ENCODE results near the gene ELMOD3.
"Not testable (repeated sequence)": the region's sequence is repeated elsewhere in the genome, so short reads cannot be mapped to it uniquely, and the experiment has no call there.

ELMOD3 gene

DNA sequence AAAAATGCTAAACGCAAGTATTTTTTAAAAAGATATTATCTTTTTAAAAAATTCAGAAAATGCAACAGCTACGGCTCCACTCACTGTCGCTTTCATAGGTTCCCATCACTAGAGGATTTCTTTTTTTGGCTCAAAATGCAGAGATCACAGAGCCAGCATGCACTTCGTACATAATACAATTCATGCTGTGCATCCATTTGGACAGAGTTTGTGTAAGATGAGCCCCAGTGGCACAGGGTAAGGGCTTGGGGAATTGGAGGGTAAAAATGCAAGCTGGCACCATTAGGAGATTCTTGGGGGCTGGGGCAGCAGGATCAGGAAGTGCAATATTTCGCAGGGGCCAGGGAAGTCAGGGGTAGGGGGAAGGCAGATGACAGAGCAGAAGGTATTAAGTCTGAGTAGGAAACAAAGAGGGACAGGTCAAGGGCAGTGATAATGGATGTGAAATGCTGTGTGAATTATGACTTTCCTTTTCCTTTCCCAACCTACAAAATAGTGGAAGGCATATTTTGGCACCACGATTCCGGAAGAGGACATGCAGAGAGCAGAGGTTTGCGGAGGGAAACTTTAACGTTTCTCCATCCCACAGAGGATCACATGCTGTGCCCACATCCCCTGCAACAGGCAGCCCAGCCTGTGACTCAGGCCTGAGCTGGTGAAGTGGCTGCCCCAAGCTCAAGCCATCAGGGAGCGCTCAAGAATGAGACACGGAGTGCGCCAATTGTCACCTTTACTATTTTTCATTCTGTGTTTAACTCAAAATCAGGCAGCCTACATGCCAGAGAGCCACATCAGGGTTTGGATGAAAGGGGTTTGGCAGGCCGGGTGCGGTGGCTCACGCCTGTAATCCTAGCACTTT, 50.9 kb downstream of the ELMOD3 start:
- peak; percentile 81 for DNase-seq

DNA sequence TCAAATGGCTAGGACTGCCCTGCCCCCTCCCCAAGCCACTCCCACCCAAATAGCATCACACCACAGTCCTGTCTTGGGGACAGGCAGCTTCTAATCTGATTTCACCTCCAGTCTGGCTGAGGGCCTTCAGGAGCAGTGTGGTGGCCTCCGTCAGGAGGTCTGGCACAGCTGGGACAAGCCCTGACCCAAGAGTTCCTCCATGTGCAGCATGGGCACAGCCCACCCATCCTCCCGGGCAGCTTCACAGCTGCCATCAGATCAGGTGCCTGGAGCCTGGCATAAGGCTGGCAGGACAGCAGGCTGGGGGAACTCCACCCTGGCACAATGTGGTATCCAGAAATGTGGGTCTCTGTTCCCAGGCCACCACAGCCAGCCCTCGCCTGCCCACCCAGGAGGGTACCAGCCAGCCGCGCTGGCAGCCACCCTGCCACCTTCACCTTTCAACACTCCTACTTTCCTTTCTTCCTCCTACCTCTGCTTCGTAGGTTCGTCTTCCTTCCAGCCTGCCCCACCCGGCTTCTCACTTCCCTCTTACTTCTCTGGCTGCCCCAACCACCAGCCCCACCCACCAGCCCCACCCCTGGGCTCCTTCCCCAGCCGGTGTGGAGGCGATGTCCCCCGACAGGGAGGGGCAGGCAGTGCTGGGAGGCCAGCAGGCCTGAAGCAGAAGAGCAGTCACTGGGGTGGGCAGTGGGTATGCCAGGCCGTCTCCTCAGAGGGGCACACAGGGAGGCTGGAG, 55.4 kb downstream of the ELMOD3 start, which contains the start of gene CAPG:
Gene CAPG, minus strand, starts transcription at position 522 of the 739 bp plus-strand sequence. CDS start 8,221 bp downstream, outside the sequence.
- DNase-seq: peak; percentile 45

DNA sequence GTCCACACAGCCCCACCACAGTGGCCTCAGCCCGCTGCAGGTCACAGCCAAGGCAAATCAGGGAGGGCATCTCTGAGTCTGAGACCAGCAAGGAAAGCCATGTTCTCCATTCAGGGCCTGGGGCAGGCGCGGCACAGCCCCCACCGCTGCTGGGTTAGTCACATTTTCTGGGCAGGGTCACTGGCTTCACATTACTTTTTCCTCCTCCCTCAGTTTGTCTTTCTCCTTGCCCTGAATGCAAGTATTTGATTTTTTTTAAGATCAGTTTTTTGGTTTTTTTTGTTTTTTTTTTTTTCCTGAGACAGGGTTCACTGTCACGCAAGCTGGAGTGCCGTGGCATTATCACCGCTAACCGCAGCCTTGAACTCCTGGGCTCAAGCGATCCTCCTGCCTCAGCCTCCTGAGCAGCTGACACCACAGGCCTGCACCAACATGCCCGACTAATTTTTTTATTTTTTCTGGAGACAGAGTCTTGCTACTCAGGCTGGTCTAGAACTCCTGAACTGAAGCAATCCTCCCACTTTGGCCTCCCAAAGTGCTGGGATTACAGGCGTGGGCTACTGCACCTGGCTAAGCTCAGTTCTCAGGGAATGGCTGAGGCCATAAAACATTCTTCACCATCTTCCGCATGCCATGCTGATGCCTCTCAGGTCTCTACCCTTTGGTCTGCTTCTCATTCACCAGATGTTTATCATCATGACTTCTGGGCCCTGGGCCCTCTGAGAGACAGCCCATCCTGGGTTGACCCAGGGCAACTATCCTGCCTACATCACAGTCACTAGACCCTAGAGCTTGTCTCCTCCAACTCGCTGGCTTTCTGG, 56.2 kb downstream of the ELMOD3 start:
- DNase-seq: no peak

DNA sequence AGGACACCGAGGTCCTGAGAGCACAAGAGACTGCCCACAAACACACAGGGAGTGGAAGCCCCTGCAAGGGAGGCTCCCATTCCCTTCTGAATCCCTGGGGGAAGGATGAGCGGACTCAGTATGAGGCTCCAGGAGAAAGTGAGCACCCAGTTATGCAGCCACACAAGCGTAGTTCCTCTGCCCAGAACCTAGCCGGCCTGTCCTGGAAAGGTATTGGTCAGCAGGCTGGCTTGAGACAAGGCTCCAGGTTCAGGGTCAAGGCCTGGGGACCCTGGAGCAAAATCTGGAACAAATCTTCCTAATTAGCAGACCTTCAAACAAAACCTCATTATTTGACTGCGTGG, 56.8 kb downstream of the ELMOD3 start:
- no peak for DNase-seq

DNA sequence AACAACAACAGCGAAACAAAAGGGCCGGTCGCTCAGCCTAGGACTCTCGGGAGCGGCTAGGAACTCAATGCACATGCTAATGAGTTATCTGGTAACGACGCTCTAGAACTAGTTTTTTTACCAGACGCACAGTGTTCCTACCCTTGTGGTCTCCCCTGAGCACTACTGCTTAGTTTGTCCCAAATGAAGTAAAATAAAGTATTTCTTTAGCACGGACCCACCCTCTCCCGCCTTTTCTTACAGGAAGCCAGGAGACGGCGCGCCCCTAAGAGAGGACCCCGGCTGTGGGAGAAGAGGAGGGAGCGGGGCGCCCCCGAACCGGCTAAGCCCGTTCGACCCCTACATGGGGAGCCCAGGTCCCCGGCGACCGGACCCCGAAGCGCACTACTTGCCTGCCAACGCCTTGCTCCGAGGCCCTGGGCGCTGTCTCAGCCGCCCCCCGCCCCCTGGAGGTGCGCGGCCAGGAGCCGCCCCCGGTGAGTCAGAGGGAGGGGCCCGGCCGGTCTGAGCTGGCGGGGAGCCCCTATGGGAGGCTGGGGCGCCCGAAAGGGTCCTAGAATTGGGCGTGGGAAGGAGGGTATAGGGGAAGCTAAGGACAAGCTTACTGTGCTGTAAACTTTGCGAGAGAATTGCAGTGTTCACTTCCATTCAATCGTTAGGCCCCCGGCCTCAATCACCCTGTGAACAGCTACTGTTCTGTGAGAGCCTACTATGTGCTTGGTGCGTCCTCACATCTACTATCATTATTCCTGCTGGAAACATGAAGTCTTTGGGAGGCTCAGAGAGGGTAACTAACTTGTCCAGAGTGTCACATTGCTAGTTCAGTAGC, 59.2 kb downstream of the ELMOD3 start:
- no peak for DNase-seq

DNA sequence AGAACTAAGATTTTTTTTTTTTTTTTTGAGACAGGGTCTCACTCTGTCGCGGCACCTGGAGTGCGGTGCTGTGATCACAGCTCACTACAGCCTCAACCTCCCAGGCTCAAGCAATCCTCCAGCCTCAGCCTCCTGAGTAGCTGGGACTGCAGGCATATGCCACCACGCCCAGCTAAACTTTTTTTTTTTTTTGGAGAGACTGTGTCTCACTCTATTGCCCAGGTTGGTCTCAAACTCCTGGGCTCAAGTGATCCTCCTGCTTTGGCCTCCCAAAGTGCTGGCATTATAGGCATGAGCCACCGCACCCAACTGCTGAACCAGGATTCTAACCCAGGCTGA, 59.8 kb downstream of the ELMOD3 start:
- DNase-seq: not testable (repeated sequence)

DNA sequence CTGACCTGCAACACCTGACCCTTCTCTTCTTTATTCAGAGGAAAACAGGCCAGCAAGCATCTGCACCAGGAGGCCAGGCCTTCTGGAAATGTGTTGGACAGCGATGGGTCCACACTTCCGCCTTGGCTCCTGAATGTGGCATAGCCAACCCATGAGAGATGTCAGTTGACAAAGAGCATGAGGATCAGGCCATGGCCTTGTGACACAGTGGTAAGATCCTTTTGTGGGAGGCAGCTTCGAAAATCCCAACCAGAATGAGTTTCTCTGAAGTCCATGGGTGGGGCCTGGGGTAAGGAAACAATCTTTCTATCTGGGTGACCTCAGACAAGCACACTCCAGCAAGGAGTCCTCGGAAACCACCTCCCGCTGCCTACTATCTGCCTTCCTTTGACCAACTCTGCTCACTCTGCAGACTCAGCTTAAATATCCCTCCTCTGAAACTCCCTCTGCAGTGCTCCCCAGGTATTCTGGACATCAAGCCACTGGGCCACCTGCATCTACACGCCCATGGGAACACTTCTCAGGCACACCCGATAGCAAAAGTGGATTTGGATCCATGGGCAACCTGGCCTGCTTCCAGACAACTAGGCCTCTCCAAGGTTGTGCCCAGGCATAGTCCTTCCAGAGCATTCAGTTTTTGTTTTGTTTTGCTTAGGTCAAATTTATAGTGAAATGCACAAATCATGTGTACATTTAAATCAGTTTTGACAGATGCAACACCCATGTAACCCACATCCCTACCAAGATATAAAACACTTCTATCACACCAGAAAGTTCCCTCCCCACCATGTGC, 60.4 kb downstream of the ELMOD3 start:
- DNase-seq: no peak

DNA sequence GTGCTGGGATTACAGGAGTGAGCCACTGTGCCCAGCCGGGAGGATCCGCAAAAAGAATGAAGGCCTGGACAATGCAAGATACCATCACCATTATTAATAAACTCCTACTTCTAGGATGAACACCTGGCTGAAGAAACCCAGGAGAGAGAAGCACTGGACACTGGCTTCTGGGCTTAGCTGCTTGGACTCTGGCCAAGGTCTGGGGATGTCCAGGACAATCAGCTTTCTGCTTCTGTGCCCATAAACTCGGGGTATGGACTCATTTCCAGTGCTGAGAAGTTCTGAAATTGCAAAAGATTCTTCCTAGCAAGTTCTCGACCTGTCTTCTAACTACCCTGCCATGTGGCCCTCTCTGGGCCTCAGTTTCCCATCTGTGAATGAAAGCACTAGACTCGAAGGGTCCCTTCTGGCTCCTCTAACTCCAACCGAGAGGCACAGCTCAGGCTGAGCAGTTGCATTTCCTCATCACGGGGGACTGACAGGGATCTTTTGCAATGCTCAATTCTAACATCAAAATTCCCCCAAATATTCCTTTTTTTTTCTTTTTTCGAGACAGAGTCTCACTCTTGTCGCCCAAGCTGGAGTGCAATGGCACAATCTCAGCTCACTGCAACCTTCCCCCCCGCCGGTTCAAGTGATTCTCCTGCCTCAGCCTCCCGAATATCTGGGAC, 61.5 kb downstream of the ELMOD3 start:
- DNase-seq: no peak

DNA sequence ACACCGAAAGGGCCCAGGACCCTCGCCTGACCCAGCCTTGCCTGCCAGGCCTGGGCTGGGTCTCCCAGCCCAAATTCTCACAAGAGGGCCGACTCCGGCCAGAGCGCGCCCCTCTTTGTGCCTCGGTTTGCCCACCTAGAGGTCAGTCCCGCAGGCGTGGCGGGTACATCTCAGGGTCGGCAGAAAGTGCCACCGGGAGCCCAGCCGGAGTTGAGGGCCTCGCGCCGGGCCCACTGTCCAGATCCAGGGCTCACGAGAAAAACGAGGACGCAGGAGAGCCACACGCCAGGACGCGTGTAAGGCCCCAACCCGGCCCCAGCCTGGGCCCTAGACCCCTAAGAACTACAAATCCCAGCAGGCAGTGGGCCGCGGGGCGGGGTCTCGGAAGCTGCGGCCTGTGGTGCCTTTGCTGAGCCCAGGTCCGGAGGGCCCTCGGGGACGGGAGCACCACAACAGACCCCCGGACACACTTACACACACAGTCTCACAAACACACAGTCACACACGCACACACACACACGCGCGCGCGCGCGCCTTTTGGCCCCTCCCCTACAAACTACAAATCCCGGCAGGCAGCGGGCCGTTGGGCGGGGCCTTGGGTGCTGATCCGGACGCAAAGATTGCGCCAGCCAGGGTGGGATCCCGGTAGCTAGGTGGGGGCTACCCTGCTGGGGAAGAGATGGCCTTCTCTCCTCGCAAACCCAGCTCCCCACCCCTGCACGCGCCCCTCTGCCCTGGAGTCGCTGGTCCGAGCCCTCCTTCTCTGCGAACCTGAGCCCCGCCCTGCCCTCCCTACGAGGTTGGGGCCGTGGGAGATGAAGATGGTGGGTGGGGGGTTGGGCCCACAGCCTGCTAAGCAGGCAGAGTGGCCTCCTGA, 63.8 kb downstream of the ELMOD3 start, which contains the start of gene SH2D6:
Gene SH2D6, plus strand, starts transcription at position 583 of the 877 bp plus-strand sequence. CDS start 10,752 bp downstream, outside the sequence.
- DNase-seq: no peak

DNA sequence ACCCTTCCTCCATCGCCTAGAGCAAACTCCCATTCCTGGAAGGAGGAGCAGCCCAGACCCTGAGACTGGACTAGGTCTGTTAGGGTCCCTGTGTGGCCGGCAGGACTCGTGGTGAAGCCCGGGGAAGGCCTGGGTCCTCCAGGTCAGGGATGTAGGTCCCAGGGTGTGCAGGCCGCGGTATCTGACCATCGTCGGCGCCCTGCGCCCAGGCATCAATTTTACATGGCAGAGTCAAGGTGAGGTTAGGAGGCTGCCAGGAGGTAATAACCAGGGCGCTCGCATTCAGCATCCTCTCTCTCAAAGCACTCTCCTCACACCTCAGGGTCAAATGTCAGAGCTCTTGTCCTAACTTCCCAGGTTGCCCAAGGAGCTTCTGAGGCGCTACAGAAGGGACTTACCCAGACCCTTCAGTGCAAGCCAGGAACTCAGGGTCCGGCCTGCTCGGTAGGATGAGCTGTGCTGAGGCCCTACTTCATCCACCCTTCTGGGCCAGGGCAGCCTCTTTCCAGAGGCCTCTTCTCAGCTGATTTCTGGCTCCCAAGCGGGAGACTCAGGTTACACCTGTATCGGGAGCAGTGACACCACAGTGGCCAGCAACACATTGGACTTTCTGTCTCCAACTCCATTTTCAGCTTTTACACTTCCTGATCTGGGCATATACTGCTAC, 64.6 kb downstream of the ELMOD3 start:
- no peak for DNase-seq

DNA sequence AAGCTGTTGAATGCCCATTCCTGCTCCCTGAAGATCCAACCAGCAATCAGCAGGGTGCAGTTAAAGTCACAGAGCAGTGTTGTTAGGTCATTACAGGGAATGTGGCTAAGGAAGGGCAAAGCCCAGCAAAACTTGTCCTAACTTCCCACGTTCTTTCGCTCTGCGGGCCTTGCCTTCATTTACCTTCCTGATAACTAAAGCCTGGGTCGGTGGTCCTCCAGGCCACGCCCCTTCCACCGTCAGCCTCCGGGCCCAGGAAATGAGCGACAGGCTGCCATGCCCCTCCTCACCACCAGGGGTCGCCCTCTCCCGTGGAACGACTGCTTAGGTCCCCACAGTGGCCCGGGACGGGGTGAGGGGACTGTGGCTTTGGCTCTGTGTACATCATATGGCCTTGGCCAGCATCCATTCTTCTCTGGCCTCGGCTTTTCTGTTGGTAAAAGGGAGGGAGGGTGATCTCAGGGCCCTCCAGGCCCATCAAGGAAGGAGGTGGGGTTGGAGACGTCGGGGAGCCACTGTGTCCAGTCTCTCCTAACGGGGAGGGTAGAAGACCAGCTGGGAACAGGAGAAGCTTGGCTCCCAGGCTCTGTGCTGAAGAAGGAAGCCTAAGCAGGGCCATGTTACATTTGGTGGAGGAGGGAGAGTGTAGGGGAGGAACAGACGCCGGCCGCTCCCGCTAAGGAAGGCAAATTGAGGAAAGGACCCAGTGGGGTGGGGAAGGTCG, 66.1 kb downstream of the ELMOD3 start:
- DNase-seq: no peak

DNA sequence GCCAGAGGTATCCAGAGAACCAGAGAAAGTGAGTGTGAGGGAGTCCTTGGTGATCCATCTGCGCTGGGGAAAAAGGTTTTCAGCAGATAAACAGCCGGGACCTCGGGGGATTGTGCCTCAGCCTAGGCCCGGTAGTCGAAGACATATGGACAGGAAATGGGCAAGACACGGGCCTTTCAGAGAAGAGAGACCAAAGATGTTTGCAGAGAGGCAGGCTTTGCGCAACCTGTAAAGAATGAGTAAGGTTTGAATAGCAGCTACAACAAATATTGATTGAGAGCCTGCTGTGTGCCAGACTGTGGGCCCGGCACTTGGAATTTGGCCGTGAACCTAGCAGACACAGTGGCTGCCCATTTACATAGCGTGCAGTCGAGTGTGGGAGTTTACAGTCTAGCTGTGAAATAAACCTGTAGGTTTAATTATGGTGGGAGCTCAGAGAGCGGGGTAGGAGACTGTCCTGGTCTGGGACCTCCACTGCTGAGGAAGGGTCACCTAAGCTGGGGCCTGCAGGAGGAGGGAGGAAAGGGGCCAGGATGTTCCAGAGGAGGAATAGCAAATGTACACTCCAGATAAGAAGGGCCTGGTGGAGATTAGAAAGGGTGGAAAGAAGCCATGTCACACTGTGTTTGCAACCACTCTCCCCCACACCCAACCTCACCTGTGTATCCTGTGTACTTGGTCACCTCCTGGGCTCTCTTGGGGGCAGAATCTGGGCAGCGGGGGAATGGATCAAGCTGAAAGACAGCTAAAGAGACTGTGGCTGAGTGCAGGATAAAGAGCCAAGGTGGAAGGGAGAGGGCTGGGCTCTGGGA, 66.9 kb downstream of the ELMOD3 start:
- no peak for DNase-seq

DNA sequence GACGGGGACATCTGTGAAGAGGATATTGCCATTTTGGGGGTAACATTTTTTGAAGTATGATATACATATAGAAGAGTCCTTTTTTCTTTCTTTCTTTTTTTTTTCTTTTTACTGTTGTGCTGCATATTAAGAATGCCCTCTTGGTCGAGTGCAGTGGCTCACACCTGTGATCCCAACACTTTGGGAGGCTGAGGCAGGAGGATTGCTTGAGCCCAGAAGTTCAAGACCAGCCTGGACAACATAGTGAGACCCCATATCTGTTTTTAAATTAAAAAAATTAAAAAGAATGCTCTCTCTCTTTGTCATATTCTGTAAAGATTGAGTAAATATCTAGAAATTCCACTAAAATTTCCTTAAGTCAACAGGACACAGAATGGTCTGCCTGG, 67.5 kb downstream of the ELMOD3 start:
- DNase-seq: no peak

DNA sequence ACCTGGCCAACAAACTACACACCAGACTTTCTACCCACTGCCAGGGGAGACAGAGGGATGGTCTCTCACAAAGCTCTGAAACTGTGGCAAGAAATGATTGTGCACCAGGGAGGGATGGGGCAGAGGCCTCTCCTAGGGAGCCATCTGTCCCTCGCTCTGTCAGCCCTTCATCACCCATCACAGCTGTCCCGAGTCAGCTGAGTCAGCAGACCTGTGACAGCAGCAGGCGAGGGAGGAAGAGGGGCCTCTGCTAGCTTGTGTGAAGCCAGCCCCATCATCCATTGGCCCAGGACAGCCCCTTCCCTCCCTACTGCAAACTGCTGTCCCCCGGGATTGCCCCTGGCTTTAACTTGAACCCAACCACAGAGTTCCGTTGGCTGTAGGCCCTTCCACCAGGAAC, 69.0 kb downstream of the ELMOD3 start:
- DNase-seq: no peak

DNA sequence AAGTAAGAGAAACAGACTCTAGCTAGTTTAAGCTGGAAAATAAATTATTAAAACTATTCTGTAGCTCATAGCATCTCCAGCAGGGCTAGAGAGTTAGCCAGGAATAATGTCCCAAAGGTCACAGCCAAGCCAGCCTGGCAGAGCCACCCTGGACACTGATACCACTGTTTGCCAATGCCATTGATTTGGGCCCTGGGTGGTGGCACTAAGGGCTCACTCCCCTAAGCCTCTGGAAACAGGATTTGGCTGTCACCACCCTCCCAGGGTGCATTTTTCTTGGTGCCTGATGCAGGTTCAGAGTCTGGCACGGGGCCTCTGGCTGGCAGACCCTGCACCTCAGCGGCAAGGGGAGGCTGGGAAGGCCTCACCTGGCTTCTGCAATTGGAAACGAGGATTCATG, 71.0 kb downstream of the ELMOD3 start:
- no peak for DNase-seq

DNA sequence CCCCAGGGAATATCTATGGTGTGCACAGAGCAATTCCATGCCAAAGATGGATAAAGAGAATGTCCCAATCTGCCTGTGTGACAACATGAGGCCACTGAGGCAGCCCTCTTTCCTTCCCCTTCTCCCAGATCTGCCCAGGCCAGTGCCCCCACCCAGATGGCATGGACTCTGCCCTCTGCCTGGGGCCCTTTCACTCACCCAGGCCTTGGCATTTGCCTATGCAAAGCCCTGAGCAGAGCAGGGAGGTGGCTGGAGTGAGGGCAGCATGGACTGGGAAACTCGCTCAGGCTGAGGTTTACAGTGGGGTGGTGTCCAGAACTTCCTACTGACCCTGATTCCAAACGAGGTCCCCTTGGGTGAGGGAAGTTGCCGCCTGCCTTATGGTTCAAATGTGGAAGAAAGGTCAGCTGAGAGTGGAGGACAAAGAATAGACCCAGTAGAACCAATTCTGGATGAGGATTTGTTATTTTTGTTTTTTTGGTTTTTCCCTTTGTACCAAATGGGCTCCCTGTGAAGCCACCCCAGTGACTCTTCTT, 72.8 kb downstream of the ELMOD3 start:
- no peak for DNase-seq

DNA sequence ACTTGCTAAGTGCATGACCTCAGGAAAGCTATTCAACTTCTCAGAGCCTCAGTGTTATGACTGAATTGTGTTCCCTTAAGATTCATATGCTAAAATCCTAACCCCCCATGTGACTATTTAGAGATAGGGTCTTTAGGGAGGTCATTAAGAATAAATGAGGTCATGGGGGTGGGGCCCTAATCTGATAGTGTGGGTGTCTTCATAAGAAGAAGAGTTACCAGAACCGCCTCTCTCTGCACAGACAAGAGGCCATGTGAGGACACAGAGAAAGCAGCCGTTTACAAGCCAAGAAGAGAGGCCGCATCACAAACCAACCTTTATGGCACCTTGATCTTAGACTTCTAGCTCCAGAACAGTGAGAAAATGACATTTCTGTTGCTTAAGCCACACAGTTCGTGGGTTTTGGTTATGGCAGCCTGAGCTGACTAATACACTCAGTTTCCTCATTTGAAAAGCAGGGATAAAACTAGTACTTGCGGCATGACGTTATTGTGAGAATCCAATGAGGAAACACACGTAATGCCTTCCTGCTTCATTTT, 73.8 kb downstream of the ELMOD3 start:
- peak; percentile 75 for DNase-seq
